DOHH2 (cell line): ENCODE results near the gene MCF2L2.

ENCODE experiments used
- CTCF ChIP-seq: fragments of 200-600 bp; sonication (generic); IDR thresholded peaks from one replicate; pipeline ENCODE4 v1.5.1; 2014; ENCODE audit warnings: antibody characterized with exemption, mild to moderate bottlenecking, low read depth, low read length; ENCODE audit not compliant: poor library complexity, severe bottlenecking
- EZH2phosphoT487 ChIP-seq: fragments of 200-600 bp; sonication (generic); IDR thresholded peaks from 2 replicates; pipeline ENCODE4 v1.6.1; 2017; ENCODE audit warnings: borderline replicate concordance, mild to moderate bottlenecking, antibody characterized with exemption, low read length, moderate library complexity, mixed read lengths

- TF ChIP-seq CTCF (no peak), EZH2phosphoT487 (no peak)
These were observed 121.4 kb downstream of the MCF2L2 start for GRCh38 chr3:183306798-183307671.
